Lung microvascular endothelial cell (primary cell): ENCODE measurements around the gene ILDR2. TPM values are rescaled to one million over a fixed set of nuclear protein-coding genes. Genes with fewer than 3 reads are reported as not detected.

ENCODE experiments used
- DNase-seq, 2 donors: peaks; one replicate each; pipeline versions ENCODE4 v3.0.0 to v3.0.0-alpha.2; 2010; ENCODE audit warnings: low read depth in 2 of 2
- total RNA-seq: library from RNA; depleted of rRNA; stranded (reverse); fragments of >200 nt; gene quantifications from 2 replicates; pipeline ENCODE4 v1.2.1, GENCODE V29; 2014

Gene ILDR2
- not detected in 2 replicates for total RNA-seq

GRCh38 chr1:166975361-166976129 lies at the start of gene ILDR2:
Gene ILDR2 (minus strand): TSS chr1:166975540. CDS start chr1:166975268, 272 bp downstream.
- peak; percentile 22 to 25 for DNase-seq

- no peak for DNase-seq
Observed at GRCh38 chr1:167022384-167022783, 47.0 kb upstream of the ILDR2 start.

GRCh38 chr1:167016100-167016750 lies 40.9 kb upstream of the ILDR2 start:
- no peak for DNase-seq

GRCh38 chr1:167013108-167013929 lies 38.0 kb upstream of the ILDR2 start:
- no peak for DNase-seq

GRCh38 chr1:167012570-167012969 lies 37.2 kb upstream of the ILDR2 start:
- no peak for DNase-seq

- DNase-seq, result no peak
Observed at GRCh38 chr1:167011560-167012191, 36.3 kb upstream of the ILDR2 start.

GRCh38 chr1:167003711-167004110 lies 28.4 kb upstream of the ILDR2 start:
- DNase-seq, result no peak

- DNase-seq, result no peak
Observed at GRCh38 chr1:167002354-167002753, 27.0 kb upstream of the ILDR2 start.

- DNase-seq, result no peak
Observed at GRCh38 chr1:167000546-167000945, 25.2 kb upstream of the ILDR2 start.

- DNase-seq, result no peak
Observed at GRCh38 chr1:166999500-167000055, 24.2 kb upstream of the ILDR2 start.

GRCh38 chr1:166999075-166999474 lies 23.7 kb upstream of the ILDR2 start:
- no peak for DNase-seq

- DNase-seq, result no peak
Observed at GRCh38 chr1:166988974-166989515, 13.7 kb upstream of the ILDR2 start, which contains the start of gene MAEL. Gene MAEL (plus strand): TSS chr1:166989280. CDS start chr1:166989353, 73 bp downstream.

- DNase-seq, result no peak
Observed at GRCh38 chr1:166981589-166981988, 6.2 kb upstream of the ILDR2 start.

- DNase-seq, result no peak
Observed at GRCh38 chr1:166980818-166981217, 5.5 kb upstream of the ILDR2 start.

- no peak for DNase-seq
Observed at GRCh38 chr1:166980383-166980782, 5.0 kb upstream of the ILDR2 start.

GRCh38 chr1:166978821-166979220 lies 3.5 kb upstream of the ILDR2 start:
- no peak for DNase-seq

- DNase-seq, result no peak
Observed at GRCh38 chr1:166977951-166978350, 2.6 kb upstream of the ILDR2 start.

GRCh38 chr1:166974647-166975345 lies 544 bp downstream of the ILDR2 start:
- DNase-seq, result peak in 1 of 2 donors; percentile 4

- DNase-seq, result no peak
Observed at GRCh38 chr1:166972826-166973225, 2.5 kb downstream of the ILDR2 start.

GRCh38 chr1:166972193-166972592 lies 3.1 kb downstream of the ILDR2 start:
- no peak for DNase-seq
